Astrocyte of the hippocampus (primary cell): Measurements from ENCODE around the gene VAMP2.

ENCODE experiments used
- DNase-seq: peaks from one replicate; pipeline ENCODE4 v3.0.0; 2011; ENCODE audit warnings: low read depth, low spot score

The VAMP2 gene

GRCh38 chr17:8162233-8162996 lies at the start of gene VAMP2:
Gene VAMP2, minus strand, starts transcription at chr17:8162948. Its CDS starts 69 bp downstream, at chr17:8162879.
- peak; percentile 90 for DNase-seq

- no peak for DNase-seq
Observed at GRCh38 chr17:8210761-8211458, 48.2 kb upstream of the VAMP2 start.

GRCh38 chr17:8209907-8210760 lies 47.4 kb upstream of the VAMP2 start, which contains the start of gene AURKB:
Gene AURKB, minus strand, starts transcription at chr17:8210575. Its CDS starts 351 bp downstream, at chr17:8210224.
- DNase-seq: peak; percentile 98

GRCh38 chr17:8206536-8206935 lies 43.8 kb upstream of the VAMP2 start:
- no peak for DNase-seq

- no peak for DNase-seq
Observed at GRCh38 chr17:8204761-8205555, 42.2 kb upstream of the VAMP2 start.

- DNase-seq: peak; percentile 85
Observed at GRCh38 chr17:8192070-8192815, 29.5 kb upstream of the VAMP2 start.

- no peak for DNase-seq
Observed at GRCh38 chr17:8190506-8190905, 27.8 kb upstream of the VAMP2 start.

GRCh38 chr17:8189711-8190477 lies 27.1 kb upstream of the VAMP2 start, which contains the start of gene BORCS6:
Gene BORCS6, minus strand, starts transcription at chr17:8190180. Its CDS starts 40 bp downstream, at chr17:8190140.
- peak; percentile 99 for DNase-seq

GRCh38 chr17:8189041-8189710 lies 26.4 kb upstream of the VAMP2 start:
- peak; percentile 40 for DNase-seq

- DNase-seq: no peak
Observed at GRCh38 chr17:8188263-8188839, 25.6 kb upstream of the VAMP2 start.

- peak; percentile 98 for DNase-seq
Observed at GRCh38 chr17:8187517-8188262, 24.9 kb upstream of the VAMP2 start.

GRCh38 chr17:8186787-8187516 lies 24.2 kb upstream of the VAMP2 start:
- DNase-seq: peak; percentile 96

GRCh38 chr17:8186446-8186786 lies 23.7 kb upstream of the VAMP2 start:
- DNase-seq: no peak

GRCh38 chr17:8185582-8186445 lies 23.1 kb upstream of the VAMP2 start:
- peak; percentile 86 for DNase-seq

GRCh38 chr17:8176998-8177731 lies 14.4 kb upstream of the VAMP2 start:
- DNase-seq: no peak
